GM12878 (cell line): Measurements from ENCODE around the gene COQ5. TPM values are rescaled to one million over a fixed set of nuclear protein-coding genes. Genes with fewer than 3 reads are reported as not detected.

Experiments used
- ATAC-seq: fragments of 200-7000 bp; cut with Tn5 transposase; 3 replicates; pipeline ENCODE4 v1.9.1; 2020; ENCODE audit warnings: mild to moderate bottlenecking, moderate library complexity
- BruUV-seq: library from RNA; stranded (reverse); fragments of 400-500 nt; replicated peaks from 2 replicates; lab custom pipeline; 2021; lab: Mats Ljungman, UMichigan
- CTCF ChIA-PET: fragments of 300-600 bp; sonication (Branson Sonifier 250); formaldehyde crosslinking; extraction: SDS; loops from one replicate; lab custom pipeline; 2021; ENCODE audit warnings: inconsistent platforms; lab: Yijun Ruan, JAX
- POLR2A ChIA-PET: fragments of 350-600 bp; formaldehyde crosslinking; extraction: SDS; loops from one replicate; lab custom pipeline; 2021; ENCODE audit warnings: inconsistent platforms; lab: Charles Lee
- RAD21 ChIA-PET: fragments of 300-600 bp; sonication (Branson Sonifier 250); formaldehyde crosslinking; loops from one replicate; lab custom pipeline; 2023; ENCODE audit warnings: antibody characterized with exemption; ENCODE audit not compliant: unreplicated experiment; lab: Charles Lee
- SMC1A ChIA-PET: fragments of 300-600 bp; sonication (Branson Sonifier 250); formaldehyde crosslinking; loops from one replicate; lab custom pipeline; 2023; ENCODE audit not compliant: unreplicated experiment, uncharacterized antibody; lab: Charles Lee
- DNase-seq: peaks from one replicate; pipeline ENCODE4 v3.0.0-alpha.2; 2011; ENCODE audit warnings: low read depth, low spot score
- FAIRE-seq: peaks from 3 replicates; lab custom pipeline; 2011; peaks lifted over from hg19 to GRCh38; lab: Jason Lieb, UNC
- H2AFZ ChIP-seq: 2 replicates; pipeline ENCODE4 v1.6.0; 2011; ENCODE audit warnings: low read depth, low read length, control low read depth; ENCODE audit not compliant: control insufficient read depth
- H3K27ac ChIP-seq: 2 replicates; pipeline ENCODE4 v1.5.1; 2011; ENCODE audit warnings: control low read depth; ENCODE audit not compliant: control insufficient read depth, insufficient read depth
- H3K27me3 ChIP-seq, 2 experiments: replicated peaks in 1 of 2; 2 replicates each; pipeline versions ENCODE4 v1.6.0 to v1.6.1; 2011; ENCODE audit warnings: low read length in 1 of 2; ENCODE audit not compliant: control insufficient read depth in 2 of 2, insufficient read depth in 2 of 2
- H3K36me3 ChIP-seq, 2 experiments: 2 replicates each; pipeline ENCODE4 v1.5.1; 2011; ENCODE audit warnings: low read length in 1 of 2; ENCODE audit not compliant: control insufficient read depth in 2 of 2, insufficient read depth in 2 of 2
- H3K4me1 ChIP-seq: 2 replicates; pipeline ENCODE4 v1.6.1; 2011; ENCODE audit warnings: mild to moderate bottlenecking, low read length, moderate library complexity, mixed read lengths; ENCODE audit not compliant: control insufficient read depth, insufficient read depth
- H3K4me2 ChIP-seq: 2 replicates; pipeline ENCODE4 v1.6.0; 2011; ENCODE audit warnings: control low read depth; ENCODE audit not compliant: control insufficient read depth, insufficient read depth
- H3K4me3 ChIP-seq: fragments of 200-600 bp; sonication (generic); 2 replicates; pipeline ENCODE4 v1.5.1; 2016
- H3K79me2 ChIP-seq: 2 replicates; pipeline ENCODE4 v1.6.0; 2011; ENCODE audit warnings: low read length; ENCODE audit not compliant: control insufficient read depth, insufficient read depth
- H3K9ac ChIP-seq: 2 replicates; pipeline ENCODE4 v1.8.0; 2011; ENCODE audit warnings: low read length, control low read depth, mixed read lengths; ENCODE audit not compliant: control insufficient read depth, insufficient read depth
- H3K9me3 ChIP-seq: replicated peaks from 3 replicates; pipeline ENCODE4 v1.5.1; 2011; ENCODE audit warnings: mild to moderate bottlenecking, low read length; ENCODE audit not compliant: control insufficient read depth, insufficient read depth
- H4K20me1 ChIP-seq: 2 replicates; pipeline ENCODE4 v1.6.0; 2011; ENCODE audit not compliant: control insufficient read depth, insufficient read depth
- BACH1 ChIP-seq: fragments of 450-650 bp; IDR thresholded peaks from 2 replicates; pipeline ENCODE4 v1.6.1; 2017; ENCODE audit warnings: mild to moderate bottlenecking, borderline replicate concordance
- BCL11A ChIP-seq: IDR thresholded peaks from 2 replicates; pipeline ENCODE4 v1.6.1; 2011; ENCODE audit warnings: low read depth, low read length
- CREM ChIP-seq: IDR thresholded peaks from 2 replicates; pipeline ENCODE4 v1.6.1; 2014; ENCODE audit warnings: antibody characterized with exemption, low read depth
- FOXM1 ChIP-seq: IDR thresholded peaks from 2 replicates; pipeline ENCODE4 v1.6.1; 2012; ENCODE audit warnings: low read depth, mild to moderate bottlenecking, inconsistent platforms, low read length, moderate library complexity
- NBN ChIP-seq: fragments of 450-650 bp; IDR thresholded peaks from 2 replicates; pipeline ENCODE4 v1.6.1; 2016
- PAX8 ChIP-seq: fragments of 450-650 bp; IDR thresholded peaks from 2 replicates; pipeline ENCODE4 v1.6.1; 2017; ENCODE audit warnings: mild to moderate bottlenecking, moderate library complexity
- RAD21 ChIP-seq: IDR thresholded peaks from 2 replicates; pipeline ENCODE4 v1.6.1; 2011; ENCODE audit warnings: mild to moderate bottlenecking, low read depth, low read length, moderate library complexity; ENCODE audit not compliant: insufficient read depth
- SIN3A ChIP-seq: IDR thresholded peaks from 2 replicates; pipeline ENCODE4 v1.6.1; 2012; ENCODE audit warnings: low read depth, low read length, improper control_type of control experiment
- SMARCA5 ChIP-seq: fragments of 450-650 bp; IDR thresholded peaks from 2 replicates; pipeline ENCODE4 v1.6.1; 2017; ENCODE audit warnings: mild to moderate bottlenecking
- SREBF2 ChIP-seq: IDR thresholded peaks from 2 replicates; pipeline ENCODE4 v1.6.1; 2012; ENCODE audit warnings: mild to moderate bottlenecking, low read length
- TAF1 ChIP-seq: IDR thresholded peaks from 2 replicates; pipeline ENCODE4 v1.6.1; 2011; ENCODE audit warnings: mild to moderate bottlenecking, low read depth, low read length, borderline replicate concordance
- WGBS: methylation state at CpG from one replicate; pipeline ENCODE4 v1.1.6; 2016; ENCODE audit warnings: low lambda C conversion rate; ENCODE audit not compliant: insufficient replicate concordance, insufficient coverage; ENCODE audit errors: missing lambda C conversion rate; 5-methylcytosine and 5-hydroxymethylcytosine counted together
- in situ Hi-C: fragments of 300-500 bp; cut with MboI; formaldehyde crosslinking; loops from 9 replicates; pipeline ENCODE4 v1.14.3; 2018; ENCODE audit warnings: mixed read lengths
- intact Hi-C: fragments of 100-400 bp; cut with micrococcal nuclease; formaldehyde crosslinking; loops from one replicate; pipeline ENCODE4 v1.14.2; 2022; ENCODE audit not compliant: unreplicated experiment
- polyA plus RNA-seq, 11 experiments: library from polyadenylated mRNA; depleted of rRNA in 4 of 11; unstranded in 6 of 11; stranded (reverse) in 5 of 11; fragments of >200 nt; fragmentation: Nextera tagmentation in 4 of 11; fragmentation: Illumina TruSeq in 1 of 11; extraction: Ambion mirVana in 4 of 11; extraction: Trizol in 1 of 11; gene quantifications; 1 replicate in 1 of 11; 2 replicates in 10 of 11; pipeline versions ENCODE4 v1.2.1 to v1.2.3, GENCODE V29; 2011 to 2016; ENCODE audit warnings: inconsistent platforms in 2 of 11, missing spikeins in 2 of 11, low read depth in 1 of 11
- total RNA-seq, 4 experiments: library from RNA; depleted of rRNA in 3 of 4; stranded (reverse); fragments of >200 nt in 3 of 4; fragmentation: Illumina TruSeq in 1 of 4; extraction: Trizol in 1 of 4; gene quantifications; 2 replicates each; pipeline versions ENCODE4 v1.2.1 to v1.2.3, GENCODE V29; 2013 to 2021
- TF ChIP-seq, protein P1 (sequence below): fragments of 450-650 bp; IDR thresholded peaks from 2 replicates; pipeline ENCODE4 v1.6.1; 2017; ENCODE audit warnings: antibody characterized with exemption, mild to moderate bottlenecking, moderate library complexity
- TF ChIP-seq, protein P2 (sequence below): IDR thresholded peaks from 2 replicates; pipeline ENCODE4 v1.6.1; 2011; ENCODE audit warnings: borderline replicate concordance, low read depth, mild to moderate bottlenecking, moderate library complexity, mixed read lengths, low read length; ENCODE audit not compliant: insufficient read depth; ENCODE audit errors: extremely low read length
- TF ChIP-seq, protein P3 (sequence below), 3 experiments: IDR thresholded peaks in 2 of 3; conservative IDR thresholded peaks in 1 of 3; 2 replicates each; pipeline ENCODE4 v1.5.1; 2011; ENCODE audit warnings: low read depth in 3 of 3, low read length in 3 of 3, mild to moderate bottlenecking in 3 of 3, control low read depth in 2 of 3, moderate library complexity in 2 of 3, inconsistent platforms in 1 of 3, mixed read lengths in 1 of 3; ENCODE audit not compliant: control insufficient read depth in 2 of 3, insufficient read depth in 1 of 3; ENCODE audit errors: extremely low read depth in 1 of 3
- TF ChIP-seq, protein P4 (sequence below): fragments of 450-650 bp; IDR thresholded peaks from 2 replicates; pipeline ENCODE4 v1.6.1; 2016; ENCODE audit warnings: mild to moderate bottlenecking
- TF ChIP-seq, protein P5 (sequence below): IDR thresholded peaks from 2 replicates; pipeline ENCODE4 v1.6.1; 2011; ENCODE audit warnings: low read depth, low read length, improper control_type of control experiment, borderline replicate concordance

The COQ5 gene
- total and polyA plus RNA-seq, 10 of the 15 experiments (the other 5 are each of a cell fraction or from before 2014, with no cell fraction given): 24.8 to 69.3 (median 37.8) TPM

DNA sequence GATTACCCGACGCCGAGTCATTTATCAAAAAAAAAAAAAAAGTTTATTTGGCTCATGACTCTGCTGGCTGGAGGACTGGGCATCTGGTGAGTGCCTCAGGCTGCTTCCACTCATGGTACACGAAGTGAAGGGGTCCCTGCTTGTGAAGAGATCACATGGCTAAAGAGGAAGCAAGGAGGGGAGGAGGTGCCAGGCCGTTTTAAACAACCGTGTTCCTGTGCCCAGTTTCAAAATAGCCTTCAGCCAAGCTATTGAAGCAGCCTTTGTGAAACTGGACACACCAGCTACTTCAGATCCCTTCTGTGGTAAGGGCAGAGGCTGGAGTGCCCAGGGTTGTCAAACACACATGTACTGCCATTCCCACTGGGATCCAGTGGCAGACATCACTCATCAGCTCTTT, 44.6 kb upstream of the COQ5 start:
- Histone ChIP-seq H3K79me2 (no peaks in the 10 kb centered on the region), H3K4me1 (no peaks in the 10 kb centered on the region), H3K27me3 (no peaks in the 10 kb centered on the region), H3K4me3 (no peak overlapping the region), H3K9ac (no peak overlapping the region), H3K36me3 (peaks cover 16 to 56% of the 10 kb centered on the region in 2 experiments), H3K9me3 (no peaks in the 10 kb centered on the region), H2AFZ (no peak overlapping the region), H3K4me2 (no peak overlapping the region), H3K27ac (no peak overlapping the region), H4K20me1 (no peaks in the 10 kb centered on the region)
- BruUV-seq: no TSS peak
- CTCF ChIA-PET: no interaction called here
- RAD21 ChIA-PET: no interaction called here
- DNase-seq (no peak), ATAC-seq (no peak), FAIRE-seq (no peak)
- intact Hi-C loops (no loop called here), in situ Hi-C loops (no loop called here)
- POLR2A ChIA-PET: no interaction called here
- 83% methylated on average over 6 of the region's 6 CpGs for WGBS
- SMC1A ChIA-PET: no interaction called here
- TF ChIP-seq, protein P1, sequence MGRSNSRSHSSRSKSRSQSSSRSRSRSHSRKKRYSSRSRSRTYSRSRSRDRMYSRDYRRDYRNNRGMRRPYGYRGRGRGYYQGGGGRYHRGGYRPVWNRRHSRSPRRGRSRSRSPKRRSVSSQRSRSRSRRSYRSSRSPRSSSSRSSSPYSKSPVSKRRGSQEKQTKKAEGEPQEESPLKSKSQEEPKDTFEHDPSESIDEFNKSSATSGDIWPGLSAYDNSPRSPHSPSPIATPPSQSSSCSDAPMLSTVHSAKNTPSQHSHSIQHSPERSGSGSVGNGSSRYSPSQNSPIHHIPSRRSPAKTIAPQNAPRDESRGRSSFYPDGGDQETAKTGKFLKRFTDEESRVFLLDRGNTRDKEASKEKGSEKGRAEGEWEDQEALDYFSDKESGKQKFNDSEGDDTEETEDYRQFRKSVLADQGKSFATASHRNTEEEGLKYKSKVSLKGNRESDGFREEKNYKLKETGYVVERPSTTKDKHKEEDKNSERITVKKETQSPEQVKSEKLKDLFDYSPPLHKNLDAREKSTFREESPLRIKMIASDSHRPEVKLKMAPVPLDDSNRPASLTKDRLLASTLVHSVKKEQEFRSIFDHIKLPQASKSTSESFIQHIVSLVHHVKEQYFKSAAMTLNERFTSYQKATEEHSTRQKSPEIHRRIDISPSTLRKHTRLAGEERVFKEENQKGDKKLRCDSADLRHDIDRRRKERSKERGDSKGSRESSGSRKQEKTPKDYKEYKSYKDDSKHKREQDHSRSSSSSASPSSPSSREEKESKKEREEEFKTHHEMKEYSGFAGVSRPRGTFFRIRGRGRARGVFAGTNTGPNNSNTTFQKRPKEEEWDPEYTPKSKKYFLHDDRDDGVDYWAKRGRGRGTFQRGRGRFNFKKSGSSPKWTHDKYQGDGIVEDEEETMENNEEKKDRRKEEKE: no peak
- TF ChIP-seq, protein P2, sequence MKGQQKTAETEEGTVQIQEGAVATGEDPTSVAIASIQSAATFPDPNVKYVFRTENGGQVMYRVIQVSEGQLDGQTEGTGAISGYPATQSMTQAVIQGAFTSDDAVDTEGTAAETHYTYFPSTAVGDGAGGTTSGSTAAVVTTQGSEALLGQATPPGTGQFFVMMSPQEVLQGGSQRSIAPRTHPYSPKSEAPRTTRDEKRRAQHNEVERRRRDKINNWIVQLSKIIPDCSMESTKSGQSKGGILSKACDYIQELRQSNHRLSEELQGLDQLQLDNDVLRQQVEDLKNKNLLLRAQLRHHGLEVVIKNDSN: no peak
- TF ChIP-seq CREM (no peak), SREBF2 (no peak), NBN (no peak), BACH1 (no peak), RAD21 (no peak), SMARCA5 (no peak), SIN3A (no peak), PAX8 (no peak), TAF1 (no peak), BCL11A (no peak), FOXM1 (no peak)
- TF ChIP-seq, protein P3, sequence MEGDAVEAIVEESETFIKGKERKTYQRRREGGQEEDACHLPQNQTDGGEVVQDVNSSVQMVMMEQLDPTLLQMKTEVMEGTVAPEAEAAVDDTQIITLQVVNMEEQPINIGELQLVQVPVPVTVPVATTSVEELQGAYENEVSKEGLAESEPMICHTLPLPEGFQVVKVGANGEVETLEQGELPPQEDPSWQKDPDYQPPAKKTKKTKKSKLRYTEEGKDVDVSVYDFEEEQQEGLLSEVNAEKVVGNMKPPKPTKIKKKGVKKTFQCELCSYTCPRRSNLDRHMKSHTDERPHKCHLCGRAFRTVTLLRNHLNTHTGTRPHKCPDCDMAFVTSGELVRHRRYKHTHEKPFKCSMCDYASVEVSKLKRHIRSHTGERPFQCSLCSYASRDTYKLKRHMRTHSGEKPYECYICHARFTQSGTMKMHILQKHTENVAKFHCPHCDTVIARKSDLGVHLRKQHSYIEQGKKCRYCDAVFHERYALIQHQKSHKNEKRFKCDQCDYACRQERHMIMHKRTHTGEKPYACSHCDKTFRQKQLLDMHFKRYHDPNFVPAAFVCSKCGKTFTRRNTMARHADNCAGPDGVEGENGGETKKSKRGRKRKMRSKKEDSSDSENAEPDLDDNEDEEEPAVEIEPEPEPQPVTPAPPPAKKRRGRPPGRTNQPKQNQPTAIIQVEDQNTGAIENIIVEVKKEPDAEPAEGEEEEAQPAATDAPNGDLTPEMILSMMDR (IDR thresholded peaks at IDR 0.05 in 2 of 3, conservative IDR thresholded peaks at IDR 0.05 in 1 of 3; ENCODE audit: control insufficient read depth in 2 of 3, extremely low read depth in 1 of 3, insufficient read depth in 1 of 3, low read depth in 3 of 3, low read length in 3 of 3): no peak
- TF ChIP-seq, protein P4, sequence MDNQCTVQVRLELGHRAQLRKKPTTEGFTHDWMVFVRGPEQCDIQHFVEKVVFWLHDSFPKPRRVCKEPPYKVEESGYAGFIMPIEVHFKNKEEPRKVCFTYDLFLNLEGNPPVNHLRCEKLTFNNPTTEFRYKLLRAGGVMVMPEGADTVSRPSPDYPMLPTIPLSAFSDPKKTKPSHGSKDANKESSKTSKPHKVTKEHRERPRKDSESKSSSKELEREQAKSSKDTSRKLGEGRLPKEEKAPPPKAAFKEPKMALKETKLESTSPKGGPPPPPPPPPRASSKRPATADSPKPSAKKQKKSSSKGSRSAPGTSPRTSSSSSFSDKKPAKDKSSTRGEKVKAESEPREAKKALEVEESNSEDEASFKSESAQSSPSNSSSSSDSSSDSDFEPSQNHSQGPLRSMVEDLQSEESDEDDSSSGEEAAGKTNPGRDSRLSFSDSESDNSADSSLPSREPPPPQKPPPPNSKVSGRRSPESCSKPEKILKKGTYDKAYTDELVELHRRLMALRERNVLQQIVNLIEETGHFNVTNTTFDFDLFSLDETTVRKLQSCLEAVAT: no peak
- TF ChIP-seq, protein P5, sequence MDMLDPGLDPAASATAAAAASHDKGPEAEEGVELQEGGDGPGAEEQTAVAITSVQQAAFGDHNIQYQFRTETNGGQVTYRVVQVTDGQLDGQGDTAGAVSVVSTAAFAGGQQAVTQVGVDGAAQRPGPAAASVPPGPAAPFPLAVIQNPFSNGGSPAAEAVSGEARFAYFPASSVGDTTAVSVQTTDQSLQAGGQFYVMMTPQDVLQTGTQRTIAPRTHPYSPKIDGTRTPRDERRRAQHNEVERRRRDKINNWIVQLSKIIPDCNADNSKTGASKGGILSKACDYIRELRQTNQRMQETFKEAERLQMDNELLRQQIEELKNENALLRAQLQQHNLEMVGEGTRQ: no peak
